Measurements from ENCODE around the gene CRYBA4. TPM values are rescaled to one million over a fixed set of nuclear protein-coding genes. Genes with fewer than 3 reads are reported as not detected.

The CRYBA4 gene
- total and polyA plus RNA-seq, 2 experiments from 2014 or later = 1.5 TPM; not detected in 1

- TF ChIP-seq, protein P1, sequence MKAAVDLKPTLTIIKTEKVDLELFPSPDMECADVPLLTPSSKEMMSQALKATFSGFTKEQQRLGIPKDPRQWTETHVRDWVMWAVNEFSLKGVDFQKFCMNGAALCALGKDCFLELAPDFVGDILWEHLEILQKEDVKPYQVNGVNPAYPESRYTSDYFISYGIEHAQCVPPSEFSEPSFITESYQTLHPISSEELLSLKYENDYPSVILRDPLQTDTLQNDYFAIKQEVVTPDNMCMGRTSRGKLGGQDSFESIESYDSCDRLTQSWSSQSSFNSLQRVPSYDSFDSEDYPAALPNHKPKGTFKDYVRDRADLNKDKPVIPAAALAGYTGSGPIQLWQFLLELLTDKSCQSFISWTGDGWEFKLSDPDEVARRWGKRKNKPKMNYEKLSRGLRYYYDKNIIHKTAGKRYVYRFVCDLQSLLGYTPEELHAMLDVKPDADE (IDR thresholded peaks at IDR 0.05) = no peak
- no peak for TF ChIP-seq STAT1 (IDR thresholded peaks at IDR 0.05; ENCODE audit: unreplicated experiment)
- no peak for TF ChIP-seq NANOG (IDR thresholded peaks at IDR 0.05; ENCODE audit: borderline replicate concordance)
- TF ChIP-seq EZH2phosphoT487 (IDR thresholded peaks at IDR 0.05; ENCODE audit: unreplicated experiment) = no peak
- no peak for TF ChIP-seq CTCF (conservative IDR thresholded peaks at IDR 0.05; ENCODE audit: low read depth in 2 of 2)
- TF ChIP-seq CREB1 (CRISPR knock-in tag; IDR thresholded peaks at IDR 0.05; ENCODE audit: low read depth) = no peak
- TF ChIP-seq POLR2AphosphoS5 (IDR thresholded peaks at IDR 0.05; ENCODE audit: low read depth) = no peak
- TF ChIP-seq, protein P2, sequence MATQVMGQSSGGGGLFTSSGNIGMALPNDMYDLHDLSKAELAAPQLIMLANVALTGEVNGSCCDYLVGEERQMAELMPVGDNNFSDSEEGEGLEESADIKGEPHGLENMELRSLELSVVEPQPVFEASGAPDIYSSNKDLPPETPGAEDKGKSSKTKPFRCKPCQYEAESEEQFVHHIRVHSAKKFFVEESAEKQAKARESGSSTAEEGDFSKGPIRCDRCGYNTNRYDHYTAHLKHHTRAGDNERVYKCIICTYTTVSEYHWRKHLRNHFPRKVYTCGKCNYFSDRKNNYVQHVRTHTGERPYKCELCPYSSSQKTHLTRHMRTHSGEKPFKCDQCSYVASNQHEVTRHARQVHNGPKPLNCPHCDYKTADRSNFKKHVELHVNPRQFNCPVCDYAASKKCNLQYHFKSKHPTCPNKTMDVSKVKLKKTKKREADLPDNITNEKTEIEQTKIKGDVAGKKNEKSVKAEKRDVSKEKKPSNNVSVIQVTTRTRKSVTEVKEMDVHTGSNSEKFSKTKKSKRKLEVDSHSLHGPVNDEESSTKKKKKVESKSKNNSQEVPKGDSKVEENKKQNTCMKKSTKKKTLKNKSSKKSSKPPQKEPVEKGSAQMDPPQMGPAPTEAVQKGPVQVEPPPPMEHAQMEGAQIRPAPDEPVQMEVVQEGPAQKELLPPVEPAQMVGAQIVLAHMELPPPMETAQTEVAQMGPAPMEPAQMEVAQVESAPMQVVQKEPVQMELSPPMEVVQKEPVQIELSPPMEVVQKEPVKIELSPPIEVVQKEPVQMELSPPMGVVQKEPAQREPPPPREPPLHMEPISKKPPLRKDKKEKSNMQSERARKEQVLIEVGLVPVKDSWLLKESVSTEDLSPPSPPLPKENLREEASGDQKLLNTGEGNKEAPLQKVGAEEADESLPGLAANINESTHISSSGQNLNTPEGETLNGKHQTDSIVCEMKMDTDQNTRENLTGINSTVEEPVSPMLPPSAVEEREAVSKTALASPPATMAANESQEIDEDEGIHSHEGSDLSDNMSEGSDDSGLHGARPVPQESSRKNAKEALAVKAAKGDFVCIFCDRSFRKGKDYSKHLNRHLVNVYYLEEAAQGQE (IDR thresholded peaks at IDR 0.05; ENCODE audit: unreplicated experiment) = no peak
- no peak for TF ChIP-seq JUNB (IDR thresholded peaks at IDR 0.05; ENCODE audit: unreplicated experiment)
Measured at GRCh38 chr22:26576026-26576680, 45.6 kb upstream of the CRYBA4 start (continued).

DNA sequence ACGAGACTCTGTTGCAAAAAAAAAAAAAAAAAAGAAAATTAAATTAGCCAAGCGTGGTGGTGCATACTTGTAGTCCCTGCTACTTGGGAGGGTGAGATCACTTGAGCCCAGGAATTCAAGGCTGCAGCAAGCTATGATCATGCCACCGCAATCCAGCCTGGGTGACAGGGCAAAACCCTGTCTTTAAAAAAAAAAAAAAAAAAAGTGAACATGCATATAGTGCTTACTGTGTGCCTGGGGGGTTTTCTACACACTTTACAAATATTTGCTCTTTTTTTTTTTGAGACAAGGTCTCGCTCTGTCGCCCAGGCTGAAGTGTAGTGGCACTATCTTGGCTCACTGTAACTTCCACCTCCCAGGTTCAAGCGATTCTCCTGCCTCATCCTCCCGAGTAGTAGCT lies 44.7 kb upstream of the CRYBA4 start:
- no peak overlapping the region for H2AFZ ChIP-seq
- H3F3A ChIP-seq (replicated peaks; ENCODE audit: low read depth) = peaks cover 28% of the 10 kb centered on the region; the same call in 1 of the 2 replicates
- H3K27ac ChIP-seq (ENCODE audit: low read depth) = no peak overlapping the region
- Mint-ChIP-seq H3K36me3 (ENCODE audit: low read depth) (peaks cover 43% of the 10 kb centered on the region), H3K4me3 (no peak overlapping the region), H3K4me1 (peaks cover 74% of the 10 kb centered on the region), H3K27ac (no peak overlapping the region), H3K9me3 (no peaks in the 10 kb centered on the region; the same call in 2 of the 3 replicates), H3K27me3 (ENCODE audit: insufficient read depth, low read depth, poor library complexity) (peaks cover 8% of the 10 kb centered on the region)
- H3K79me2 ChIP-seq (replicated peaks; ENCODE audit: insufficient read depth) = peaks cover 97% of the 10 kb centered on the region
- H4K20me1 ChIP-seq (replicated peaks; ENCODE audit: insufficient read depth) = peaks cover 12% of the 10 kb centered on the region; the same call in 1 of the 2 replicates
- H3K36me3 ChIP-seq (ENCODE audit: insufficient read depth) = no peaks in the 10 kb centered on the region
- no peak overlapping the region for H3K4me3 ChIP-seq
- no peaks in the 10 kb centered on the region for H3K9me2 ChIP-seq (ENCODE audit: insufficient read depth)
- H3K4me1 ChIP-seq (ENCODE audit: insufficient read depth) = peaks cover 62% of the 10 kb centered on the region
- H3K4me2 ChIP-seq = no peak overlapping the region
- DNase-seq (ENCODE audit: low spot score) = no peak
- no peaks in the 10 kb centered on the region for H3K27me3 ChIP-seq (ENCODE audit: insufficient read depth)
- no peak for ATAC-seq
- TF ChIP-seq, protein P2 (IDR thresholded peaks at IDR 0.05; ENCODE audit: unreplicated experiment) = no peak
- no peak for TF ChIP-seq EZH2 (IDR thresholded peaks at IDR 0.05; ENCODE audit: low read depth, unreplicated experiment)
- no peak for TF ChIP-seq STAT1 (IDR thresholded peaks at IDR 0.05; ENCODE audit: unreplicated experiment)

All from GM23338 (cell line).